8988T (cell line): ENCODE measurements around the gene NFATC2IP.
A peak's percentile ranks its signal among the peaks of the same experiment; 100 is the strongest.
"Not testable (repeated sequence)": the region's sequence is repeated elsewhere in the genome, so short reads cannot be mapped to it uniquely, and the experiment has no call there.

Experiments
- DNase-seq: peaks from one replicate; pipeline ENCODE4 v3.0.0; 2011

Gene NFATC2IP

DNA sequence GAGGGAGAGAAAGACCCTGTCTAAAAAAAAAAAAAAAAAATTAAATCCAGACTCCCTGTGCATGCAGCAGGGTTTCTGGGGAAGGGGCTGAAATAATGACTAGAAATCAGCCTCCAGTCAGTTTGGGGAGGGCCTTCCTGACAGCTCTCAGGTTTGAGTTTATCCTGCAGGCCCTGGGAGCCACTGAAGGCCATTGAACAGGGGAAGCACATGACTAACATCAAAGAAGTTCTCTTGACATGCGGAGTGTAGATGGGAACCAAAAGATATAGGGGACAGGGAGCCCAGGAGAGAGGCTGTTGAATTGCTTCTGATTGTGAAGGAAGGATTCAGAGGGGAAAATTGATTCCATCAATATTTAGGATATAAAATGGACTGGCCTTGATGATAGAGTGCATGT is 22.9 kb upstream of the NFATC2IP start:
- no peak for DNase-seq

DNA sequence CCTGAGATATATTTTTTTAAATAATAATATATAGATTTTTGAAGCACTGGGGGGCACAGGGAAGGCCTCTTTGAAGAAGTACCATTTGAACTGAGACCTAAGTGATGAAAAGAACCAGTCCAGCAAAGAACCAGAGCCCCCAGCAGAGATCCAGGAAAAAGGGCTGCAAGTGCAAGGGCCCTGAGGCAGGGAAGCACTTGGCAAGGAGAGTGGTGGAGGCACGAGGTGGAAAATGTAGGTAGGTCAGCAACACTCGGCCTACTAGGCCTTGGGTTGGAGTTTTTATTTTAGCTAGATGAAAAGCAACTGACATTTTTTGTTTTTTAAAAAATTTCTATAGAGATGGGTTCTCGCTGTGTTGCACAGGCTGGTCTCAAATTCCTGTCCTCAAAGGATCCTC is 20.5 kb upstream of the NFATC2IP start:
- DNase-seq = no peak

DNA sequence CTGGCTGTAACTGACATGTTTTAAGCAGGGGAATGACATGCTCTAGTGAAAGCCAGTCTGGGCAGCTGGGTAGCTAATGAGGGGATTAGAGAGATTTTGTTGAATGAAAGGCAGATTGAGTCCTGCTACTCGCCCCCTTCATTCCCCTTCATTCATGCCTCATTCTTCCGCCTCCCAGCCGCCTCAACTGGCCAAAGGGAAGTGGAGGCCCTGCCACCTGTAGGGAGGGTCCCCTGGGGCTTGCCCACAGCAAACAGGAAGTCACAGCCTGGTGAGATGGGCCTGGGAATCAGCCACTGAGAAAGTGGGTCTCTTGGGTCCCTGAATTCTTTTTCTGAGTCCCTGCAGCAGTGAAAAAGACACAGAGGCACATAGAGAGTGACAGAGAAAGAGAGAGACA is 20.1 kb upstream of the NFATC2IP start:
- DNase-seq = no peak

DNA sequence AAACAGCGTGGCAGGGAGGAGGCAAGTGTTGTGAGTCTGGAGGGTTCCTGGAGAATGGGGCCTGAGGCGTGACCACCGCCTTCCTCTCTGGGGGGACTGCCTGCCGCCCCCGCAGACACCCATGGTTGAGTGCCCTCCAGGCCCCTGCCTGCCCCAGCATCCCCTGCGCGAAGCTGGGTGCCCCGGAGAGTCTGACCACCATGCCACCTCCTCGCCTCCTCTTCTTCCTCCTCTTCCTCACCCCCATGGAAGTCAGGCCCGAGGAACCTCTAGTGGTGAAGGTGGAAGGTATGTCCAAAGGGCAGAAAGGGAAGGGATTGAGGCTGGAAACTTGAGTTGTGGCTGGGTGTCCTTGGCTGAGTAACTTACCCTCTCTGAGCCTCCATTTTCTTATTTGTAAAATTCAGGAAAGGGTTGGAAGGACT is 18.9 kb upstream of the NFATC2IP start, which contains the start of gene CD19:
Gene CD19 (plus strand): TSS at position 171 of the 425 bp plus-strand sequence. CDS start 30 bp downstream, at position 201.
- no peak for DNase-seq

DNA sequence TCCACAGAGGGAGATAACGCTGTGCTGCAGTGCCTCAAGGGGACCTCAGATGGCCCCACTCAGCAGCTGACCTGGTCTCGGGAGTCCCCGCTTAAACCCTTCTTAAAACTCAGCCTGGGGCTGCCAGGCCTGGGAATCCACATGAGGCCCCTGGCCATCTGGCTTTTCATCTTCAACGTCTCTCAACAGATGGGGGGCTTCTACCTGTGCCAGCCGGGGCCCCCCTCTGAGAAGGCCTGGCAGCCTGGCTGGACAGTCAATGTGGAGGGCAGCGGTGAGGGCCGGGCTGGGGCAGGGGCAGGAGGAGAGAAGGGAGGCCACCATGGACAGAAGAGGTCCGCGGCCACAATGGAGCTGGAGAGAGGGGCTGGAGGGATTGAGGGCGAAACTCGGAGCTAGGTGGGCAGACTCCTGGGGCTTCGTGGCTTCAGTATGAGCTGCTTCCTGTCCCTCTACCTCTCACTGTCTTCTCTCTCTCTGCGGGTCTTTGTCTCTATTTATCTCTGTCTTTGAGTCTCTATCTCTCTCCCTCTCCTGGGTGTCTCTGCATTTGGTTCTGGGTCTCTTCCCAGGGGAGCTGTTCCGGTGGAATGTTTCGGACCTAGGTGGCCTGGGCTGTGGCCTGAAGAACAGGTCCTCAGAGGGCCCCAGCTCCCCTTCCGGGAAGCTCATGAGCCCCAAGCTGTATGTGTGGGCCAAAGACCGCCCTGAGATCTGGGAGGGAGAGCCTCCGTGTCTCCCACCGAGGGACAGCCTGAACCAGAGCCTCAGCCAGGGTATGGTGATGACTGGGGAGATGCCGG is 18.2 kb upstream of the NFATC2IP start:
- no peak for DNase-seq

DNA sequence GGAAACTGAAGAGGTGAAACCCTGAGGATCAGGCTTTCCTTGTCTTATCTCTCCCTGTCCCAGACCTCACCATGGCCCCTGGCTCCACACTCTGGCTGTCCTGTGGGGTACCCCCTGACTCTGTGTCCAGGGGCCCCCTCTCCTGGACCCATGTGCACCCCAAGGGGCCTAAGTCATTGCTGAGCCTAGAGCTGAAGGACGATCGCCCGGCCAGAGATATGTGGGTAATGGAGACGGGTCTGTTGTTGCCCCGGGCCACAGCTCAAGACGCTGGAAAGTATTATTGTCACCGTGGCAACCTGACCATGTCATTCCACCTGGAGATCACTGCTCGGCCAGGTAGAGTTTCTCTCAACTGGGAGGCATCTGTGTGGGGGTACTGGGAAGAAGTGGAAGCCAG is 17.6 kb upstream of the NFATC2IP start:
- no peak for DNase-seq

DNA sequence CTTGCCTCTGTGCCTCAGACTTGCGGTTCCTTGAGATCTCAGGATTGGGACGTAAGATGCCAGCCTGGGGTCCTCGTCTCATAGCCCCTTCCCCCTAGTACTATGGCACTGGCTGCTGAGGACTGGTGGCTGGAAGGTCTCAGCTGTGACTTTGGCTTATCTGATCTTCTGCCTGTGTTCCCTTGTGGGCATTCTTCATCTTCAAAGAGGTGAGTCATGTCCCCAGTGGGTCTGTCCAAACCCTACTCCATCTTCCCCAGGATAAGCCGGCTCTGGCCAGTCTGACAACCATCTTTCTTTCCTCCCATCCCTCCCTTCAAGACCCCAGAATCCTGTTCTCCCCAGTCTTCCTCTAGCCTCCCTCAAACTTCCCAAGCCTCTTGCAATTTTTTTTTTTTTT is 15.4 kb upstream of the NFATC2IP start:
- DNase-seq = no peak

DNA sequence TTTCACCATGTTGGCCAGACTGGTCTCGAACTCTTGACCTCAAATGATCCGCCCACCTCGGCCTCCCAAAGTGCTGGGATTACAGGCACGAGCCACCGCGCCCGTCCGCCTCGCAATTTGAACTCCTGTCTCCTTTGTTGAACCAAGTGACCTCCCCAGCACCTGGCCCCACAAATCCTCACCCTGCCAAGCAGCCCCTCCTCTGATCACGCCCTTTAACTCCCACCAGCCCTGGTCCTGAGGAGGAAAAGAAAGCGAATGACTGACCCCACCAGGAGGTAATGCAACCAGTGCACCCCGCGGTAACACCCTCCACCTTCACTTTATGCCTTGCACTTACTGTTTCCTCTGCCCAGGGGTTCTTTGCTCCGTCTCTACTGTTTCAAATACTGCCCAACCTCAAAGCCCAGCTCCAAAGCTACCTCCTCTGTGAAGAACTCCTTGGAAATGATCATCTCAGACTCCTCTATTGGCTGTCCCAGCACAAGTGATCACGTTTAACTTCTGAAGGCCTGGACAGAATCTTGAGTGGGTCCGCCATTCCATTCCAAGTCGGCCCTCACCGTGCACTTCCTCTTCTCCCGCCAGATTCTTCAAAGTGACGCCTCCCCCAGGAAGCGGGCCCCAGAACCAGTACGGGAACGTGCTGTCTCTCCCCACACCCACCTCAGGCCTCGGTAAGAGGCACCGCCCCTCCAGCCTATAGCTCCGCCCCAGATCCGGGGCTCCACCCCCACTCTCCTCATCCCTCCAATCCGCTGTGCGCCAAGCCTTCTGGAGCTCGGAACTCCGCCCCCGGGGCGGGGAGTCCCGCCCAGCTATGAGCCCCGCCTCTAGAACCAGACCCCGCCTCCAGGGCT is 14.6 kb upstream of the NFATC2IP start:
- peak; percentile 50 for DNase-seq

DNA sequence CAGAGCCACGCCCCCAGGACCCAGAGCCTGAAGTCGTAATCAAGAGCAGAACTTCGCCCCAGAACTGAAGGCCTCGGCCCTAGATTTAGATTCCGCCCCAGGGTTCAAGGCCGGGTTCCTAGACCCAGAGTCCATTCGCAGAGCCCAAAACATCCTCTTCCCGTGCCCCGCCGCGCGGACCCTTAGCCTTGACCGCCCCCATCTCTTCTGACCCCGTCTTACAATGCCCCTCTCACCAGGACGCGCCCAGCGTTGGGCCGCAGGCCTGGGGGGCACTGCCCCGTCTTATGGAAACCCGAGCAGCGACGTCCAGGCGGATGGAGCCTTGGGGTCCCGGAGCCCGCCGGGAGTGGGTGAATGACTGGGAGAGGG is 14.0 kb upstream of the NFATC2IP start:
- DNase-seq = no peak

DNA sequence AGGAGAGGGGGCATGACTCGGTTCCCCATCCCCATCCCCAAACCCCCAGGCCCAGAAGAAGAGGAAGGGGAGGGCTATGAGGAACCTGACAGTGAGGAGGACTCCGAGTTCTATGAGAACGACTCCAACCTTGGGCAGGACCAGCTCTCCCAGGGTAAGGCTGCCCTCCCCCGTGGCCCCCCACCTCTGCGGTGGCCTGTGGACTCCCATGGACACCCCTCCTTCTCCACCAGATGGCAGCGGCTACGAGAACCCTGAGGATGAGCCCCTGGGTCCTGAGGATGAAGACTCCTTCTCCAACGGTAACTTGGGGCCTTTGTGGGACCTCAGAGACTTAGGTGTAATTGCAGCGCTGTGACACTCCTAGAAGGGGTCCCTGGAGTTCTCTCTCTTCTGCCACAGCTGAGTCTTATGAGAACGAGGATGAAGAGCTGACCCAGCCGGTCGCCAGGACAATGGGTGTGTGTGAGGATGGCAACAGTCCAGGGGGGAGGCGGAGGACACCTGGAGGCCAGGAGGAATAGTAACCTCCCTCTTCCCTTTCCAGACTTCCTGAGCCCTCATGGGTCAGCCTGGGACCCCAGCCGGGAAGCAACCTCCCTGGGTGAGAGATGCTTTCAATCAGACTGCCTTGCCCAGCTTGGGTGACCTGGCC is 13.4 kb upstream of the NFATC2IP start:
- no peak for DNase-seq

DNA sequence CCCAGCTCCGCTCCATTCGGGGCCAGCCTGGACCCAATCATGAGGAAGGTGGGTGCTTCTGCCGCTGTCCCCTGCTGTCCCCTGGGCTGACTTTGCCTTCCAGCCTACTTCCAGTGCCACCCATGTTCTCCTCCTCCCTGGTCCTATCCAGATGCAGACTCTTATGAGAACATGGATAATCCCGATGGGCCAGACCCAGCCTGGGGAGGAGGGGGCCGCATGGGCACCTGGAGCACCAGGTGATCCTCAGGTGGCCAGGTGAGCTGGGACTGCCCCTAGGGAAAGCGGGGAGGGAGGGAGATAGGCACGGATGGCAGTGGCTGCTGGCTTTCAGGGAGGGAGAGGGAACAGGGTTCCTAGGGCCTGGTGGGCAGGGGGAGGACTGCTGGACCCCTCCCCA is 12.0 kb upstream of the NFATC2IP start:
- no peak for DNase-seq

DNA sequence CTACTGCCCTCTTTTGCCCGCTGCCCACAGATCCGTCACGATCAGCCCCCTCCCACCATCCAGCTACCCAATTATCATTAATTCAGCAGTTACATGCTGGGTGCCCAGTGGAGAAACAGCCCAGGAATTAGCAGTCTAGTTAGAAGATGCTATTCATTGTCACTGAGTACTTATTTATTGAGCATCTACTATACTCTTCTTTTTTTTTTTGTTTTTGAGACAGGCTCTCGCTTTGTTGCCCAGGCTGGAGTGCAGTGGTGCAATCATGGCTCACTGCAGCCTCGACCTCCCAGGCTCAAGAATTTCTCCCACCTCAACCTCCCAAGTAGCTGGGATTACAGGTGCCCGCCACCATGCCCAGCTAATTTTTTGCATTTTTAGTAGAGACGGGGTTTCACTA is 10.9 kb upstream of the NFATC2IP start:
- DNase-seq = not testable (repeated sequence)

DNA sequence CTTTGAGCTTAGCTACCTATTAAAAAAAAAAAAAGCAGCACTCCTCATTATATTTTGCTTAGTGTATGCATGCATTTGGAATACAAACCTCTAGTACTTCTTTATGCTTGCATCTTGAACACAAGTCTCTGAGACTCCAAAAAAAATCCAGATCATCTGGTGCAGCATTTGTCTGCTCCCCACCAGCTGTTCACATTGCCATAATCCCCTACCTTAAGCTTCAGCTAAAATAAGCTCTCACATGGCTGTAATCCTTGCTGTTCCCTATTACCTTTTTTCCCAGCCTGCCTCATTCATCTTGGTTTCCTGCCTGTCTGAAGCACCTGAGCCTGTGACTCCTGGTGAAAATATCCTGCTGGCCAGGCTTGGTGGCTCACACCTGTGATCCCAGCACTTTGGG is 7.5 kb upstream of the NFATC2IP start:
- DNase-seq = no peak

DNA sequence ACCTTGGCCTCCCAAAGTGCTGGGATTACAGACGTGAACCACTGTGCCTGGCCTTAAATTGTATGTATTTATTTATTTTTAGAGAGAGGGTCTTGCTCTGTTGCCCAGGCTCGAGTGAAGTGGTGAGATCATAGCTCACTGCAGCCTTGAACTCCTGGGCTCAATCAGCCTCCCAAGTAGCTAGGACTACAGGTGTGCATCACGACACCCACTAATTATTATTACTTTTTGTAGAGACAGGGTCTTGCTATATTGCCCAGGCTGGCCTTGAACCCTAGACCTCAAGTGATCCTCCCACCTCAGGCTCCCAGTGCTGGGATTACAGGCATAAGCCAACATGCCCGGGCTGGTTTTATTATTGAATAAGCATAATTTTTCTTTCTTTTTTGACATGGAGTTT is 4.1 kb upstream of the NFATC2IP start:
- no peak for DNase-seq

DNA sequence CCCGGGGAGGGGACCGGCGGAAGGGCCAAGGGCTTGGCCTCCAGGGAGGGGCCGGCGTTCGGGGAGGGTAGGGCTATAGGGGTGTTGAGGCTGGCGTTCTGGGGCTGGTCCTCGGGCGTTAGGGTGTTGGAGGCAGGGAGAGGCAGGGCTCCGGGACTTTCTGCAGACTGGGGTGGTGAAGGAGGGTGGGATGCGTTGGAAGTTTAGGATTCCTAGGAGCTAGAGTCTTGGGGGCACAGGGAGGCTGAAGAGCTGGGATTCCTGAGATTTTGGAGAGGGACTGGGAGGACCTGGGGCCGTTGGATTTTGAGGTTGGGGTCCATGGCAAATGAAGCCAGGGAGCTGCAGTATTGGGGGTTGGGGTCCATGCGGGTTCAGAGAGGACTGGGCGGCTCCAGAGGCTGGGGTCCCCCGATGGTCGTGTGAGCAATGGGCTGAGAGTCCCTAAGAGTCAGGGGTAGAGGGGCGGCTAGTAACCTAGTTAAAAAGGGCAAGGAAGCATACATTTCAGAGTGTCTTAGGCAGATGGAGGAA is 740 bp downstream of the NFATC2IP start:
- no peak for DNase-seq

DNA sequence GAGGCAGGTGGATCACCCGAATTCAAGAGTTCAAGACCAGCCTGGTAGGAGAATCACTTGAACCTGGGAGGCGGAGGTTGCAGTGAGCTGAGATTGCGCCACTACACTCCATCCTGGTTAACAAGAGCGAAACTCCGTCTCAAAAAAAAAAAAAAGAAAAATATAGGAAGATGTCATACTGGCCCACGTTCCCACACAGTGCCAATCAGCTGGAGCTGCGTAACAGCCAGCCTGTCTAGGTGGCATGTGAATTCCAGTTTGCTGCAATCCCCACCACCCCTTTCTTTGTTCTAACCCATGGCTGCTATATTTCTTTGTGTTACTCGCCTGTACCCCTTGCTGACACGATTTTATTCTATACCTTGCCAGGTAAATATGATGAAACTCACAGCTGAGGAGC is 7.5 kb downstream of the NFATC2IP start:
- DNase-seq = no peak

DNA sequence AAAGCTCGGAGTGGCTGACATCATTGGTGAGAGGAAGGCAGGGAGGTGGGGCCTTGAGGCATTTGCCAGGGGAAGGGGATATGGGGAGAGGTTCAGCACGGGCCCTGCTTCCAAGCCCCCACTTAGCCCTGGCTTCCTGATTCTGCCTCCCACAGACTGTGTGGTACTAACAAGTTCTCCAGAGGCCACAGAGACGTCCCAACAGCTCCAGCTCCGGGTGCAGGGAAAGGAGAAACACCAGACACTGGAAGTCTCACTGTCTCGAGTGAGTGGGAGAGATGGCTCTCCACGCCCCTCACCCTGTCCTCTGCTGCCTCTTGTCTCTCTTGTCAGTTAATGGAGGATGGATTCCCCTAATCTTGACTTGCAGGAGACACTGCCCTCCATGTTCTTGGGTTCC is 8.1 kb downstream of the NFATC2IP start:
- DNase-seq = no peak

DNA sequence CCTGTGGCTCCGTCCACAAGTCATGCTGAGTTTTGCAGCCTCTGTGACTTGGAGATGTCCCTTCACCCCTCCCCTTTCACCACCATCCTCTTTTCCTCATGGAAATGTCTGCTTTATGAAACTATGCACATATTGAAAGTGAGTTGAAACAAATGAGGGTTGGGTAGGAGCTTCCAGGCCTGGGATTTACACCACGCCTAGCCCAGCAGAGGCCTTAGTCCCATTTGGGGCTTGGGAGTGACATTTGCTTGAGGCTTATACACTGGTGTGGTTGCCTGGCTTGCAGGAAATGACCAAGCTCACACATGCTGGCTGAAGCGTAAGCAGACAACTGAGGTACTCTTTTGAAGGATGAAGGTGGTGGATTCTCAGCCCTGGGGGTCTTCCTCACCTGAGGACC is 13.3 kb downstream of the NFATC2IP start:
- no peak for DNase-seq

DNA sequence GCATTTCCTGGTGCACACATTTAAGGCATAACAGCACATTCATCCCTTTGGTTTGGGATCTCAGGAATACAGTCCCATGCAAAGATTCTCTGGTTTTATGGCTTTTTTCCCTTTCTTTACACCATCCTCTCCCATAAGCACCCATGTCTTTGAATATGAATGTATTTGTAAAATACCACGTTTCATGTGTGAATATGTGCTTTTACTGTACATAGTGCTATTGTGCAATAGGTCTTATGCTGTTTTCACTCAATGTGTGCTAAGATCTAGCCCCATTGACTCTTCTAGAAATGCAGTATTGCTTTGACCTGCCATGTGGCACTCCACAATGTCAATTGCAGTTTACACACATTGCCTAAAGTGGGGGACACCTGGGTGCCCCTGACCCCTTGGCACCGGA is 13.8 kb downstream of the NFATC2IP start:
- no peak for DNase-seq

DNA sequence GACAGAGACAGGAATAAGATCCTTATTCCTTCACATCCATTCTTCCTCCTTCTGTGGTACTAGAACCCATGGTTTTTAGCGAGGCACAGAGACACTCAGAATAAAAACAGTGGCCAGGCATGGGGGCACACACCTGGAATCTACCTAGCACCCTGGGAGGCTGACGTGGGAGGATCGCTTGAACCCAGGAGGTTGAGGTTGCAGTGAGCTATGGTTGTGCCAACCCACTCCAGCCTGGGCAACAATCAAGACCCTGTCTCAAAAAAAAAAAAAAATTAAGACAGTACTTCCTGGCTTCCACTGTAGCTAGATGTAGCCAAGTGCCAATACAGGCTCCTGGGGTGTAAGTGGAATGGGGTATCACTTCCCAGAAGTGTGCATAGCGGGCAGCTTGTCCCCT is 16.4 kb downstream of the NFATC2IP start:
- DNase-seq = no peak

DNA sequence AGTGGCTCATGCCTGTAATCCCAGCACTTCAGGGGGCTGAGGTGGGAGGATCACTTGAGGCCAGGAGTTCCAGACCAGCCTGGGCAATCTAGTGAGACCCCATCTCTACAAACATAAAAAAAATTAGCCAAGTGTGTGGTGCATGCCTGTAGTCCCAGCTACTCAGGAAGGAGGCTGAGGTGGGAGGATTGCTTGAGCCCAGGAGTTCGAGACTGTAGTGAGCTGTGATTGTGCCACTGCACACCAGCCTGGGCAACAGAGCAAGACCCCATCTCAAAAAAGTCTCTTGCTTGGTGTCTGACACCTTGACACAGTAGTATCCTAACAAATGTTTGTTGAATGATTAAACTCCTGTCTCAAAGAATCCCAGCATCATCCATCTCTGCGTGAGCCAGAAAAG is 19.0 kb downstream of the NFATC2IP start:
- not testable (repeated sequence) for DNase-seq

DNA sequence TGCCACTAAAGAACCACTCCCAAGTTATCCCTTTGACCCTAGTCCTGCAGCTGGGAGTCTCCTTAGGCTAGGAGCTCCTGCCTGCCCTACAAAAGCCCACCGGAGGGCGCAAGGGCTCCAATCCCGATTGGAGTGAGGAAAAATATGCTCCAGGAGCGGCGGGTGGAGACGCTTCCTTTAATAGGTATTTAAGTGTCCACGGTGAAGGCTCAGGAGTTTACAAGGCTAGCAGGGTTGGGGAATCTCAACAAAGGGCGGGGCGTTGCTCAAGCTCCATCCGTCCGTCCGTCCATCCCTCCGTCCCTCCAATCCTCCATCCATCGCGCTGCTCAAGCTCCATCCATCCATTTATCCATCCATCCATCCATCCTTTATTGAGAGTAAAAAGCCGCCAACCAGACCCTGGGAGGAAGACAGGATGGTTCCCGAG is 23.3 kb downstream of the NFATC2IP start:
- no peak for DNase-seq

DNA sequence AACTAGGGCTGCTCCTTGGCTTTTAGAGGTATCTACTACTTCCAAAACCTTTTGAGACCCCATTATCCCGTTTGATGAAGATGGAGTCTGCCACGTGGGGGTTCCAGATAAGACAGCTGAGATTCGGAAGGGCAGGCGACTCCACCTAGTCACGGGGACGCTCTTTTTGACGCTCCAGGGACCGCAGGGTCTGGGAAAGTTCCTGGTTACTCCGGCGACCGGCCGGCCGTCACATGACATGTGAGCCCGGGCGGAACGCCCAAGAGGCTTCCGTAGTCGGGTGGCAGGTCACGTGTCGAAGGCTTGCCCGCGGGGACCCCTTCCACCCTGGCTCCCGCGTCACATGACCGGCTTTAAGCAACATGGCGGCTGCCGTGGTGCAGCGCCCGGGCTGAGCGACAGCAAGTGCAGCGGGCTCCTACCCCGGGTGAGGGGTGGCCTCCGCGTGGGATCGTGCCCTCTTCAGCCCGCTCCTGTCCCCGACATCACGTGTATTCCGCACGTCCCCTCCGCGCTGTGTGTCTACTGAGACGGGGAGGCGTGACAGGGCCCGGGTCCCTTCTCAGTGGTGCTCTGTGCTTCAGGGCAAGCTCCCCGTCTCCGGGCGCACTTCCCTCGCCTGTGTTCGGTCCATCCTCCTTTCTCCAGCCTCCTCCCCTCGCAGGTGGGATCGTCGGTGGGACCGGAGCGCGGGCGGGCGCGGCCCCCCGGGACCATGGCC is 23.9 kb downstream of the NFATC2IP start, which contains the start of gene SPNS1:
Gene SPNS1 (plus strand): TSS at position 342 of the 721 bp plus-strand sequence. CDS start 374 bp downstream, at position 716.
- DNase-seq = peak; percentile 95
